Bronchial epithelial cell (primary cell): ENCODE measurements around the gene PPTC7. TPM values are rescaled to one million over a fixed set of nuclear protein-coding genes. Genes with fewer than 3 reads are reported as not detected.

Experiments used
- DNase-seq: peaks from one replicate; pipeline ENCODE4 v3.0.0-alpha.2; 2010; ENCODE audit warnings: low read depth
- FAIRE-seq: peaks from 2 replicates; lab custom pipeline; 2011; peaks lifted over from hg19 to GRCh38; lab: Jason Lieb, UNC
- H3K27me3 ChIP-seq: 2 replicates; pipeline ENCODE4 v1.5.1; 2011; ENCODE audit warnings: low read length; ENCODE audit not compliant: control insufficient read depth, insufficient read depth
- H3K36me3 ChIP-seq: 2 replicates; pipeline ENCODE4 v1.5.1; 2011; ENCODE audit warnings: low read length; ENCODE audit not compliant: control insufficient read depth, insufficient read depth
- H3K4me3 ChIP-seq: 2 replicates; pipeline ENCODE4 v1.5.1; 2011; ENCODE audit warnings: mild to moderate bottlenecking, low read depth, low read length, control low read depth
- total RNA-seq: library from RNA; depleted of rRNA; stranded (reverse); fragments of >200 nt; gene quantifications from 2 replicates; pipeline ENCODE4 v1.2.1, GENCODE V29; 2014
- TF ChIP-seq, protein P1 (sequence below): IDR thresholded peaks from 2 replicates; pipeline ENCODE4 v1.5.1; 2011; ENCODE audit warnings: mild to moderate bottlenecking, moderate library complexity, low read length, control low read depth, inconsistent platforms; ENCODE audit not compliant: insufficient read depth, severe bottlenecking

Gene PPTC7
- total RNA-seq, 1 donor from 2014 or later = 10.8 TPM

DNA sequence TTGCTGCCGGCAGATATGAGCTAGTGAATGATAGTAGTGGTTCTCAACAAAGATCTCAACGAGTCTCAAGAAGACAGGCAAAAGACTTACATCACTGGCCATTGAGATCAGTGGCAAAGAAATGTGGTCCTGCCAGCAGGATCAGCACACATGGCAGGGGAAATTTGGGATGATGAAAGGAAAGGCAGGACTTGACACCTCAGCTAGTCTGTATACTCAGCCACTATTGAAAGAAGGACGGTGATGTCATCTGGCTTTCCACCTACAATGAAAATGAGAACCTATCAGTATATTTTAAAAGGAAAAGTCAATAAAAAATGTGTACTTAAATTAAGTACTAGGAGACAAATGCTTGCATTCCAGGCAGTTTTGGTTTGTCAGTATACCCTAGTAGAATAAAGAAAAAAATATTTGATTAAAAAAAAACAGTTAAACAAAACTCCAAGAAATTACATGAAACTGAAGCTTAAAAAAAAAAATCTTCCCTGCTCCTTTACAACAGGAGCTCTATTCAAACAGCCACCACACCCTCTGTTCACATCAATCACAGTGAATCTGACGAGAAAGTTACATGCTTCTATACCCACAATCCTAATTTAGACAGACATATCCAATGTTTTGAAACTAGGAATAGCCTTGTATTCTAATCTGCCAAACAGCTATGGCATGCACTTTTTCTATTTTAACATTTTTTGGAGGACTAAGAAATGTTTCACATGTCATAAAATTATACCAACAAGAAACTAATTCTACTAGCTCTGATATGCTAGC, 46.1 kb downstream of the PPTC7 start:
- no peaks in the 10 kb centered on the region for H3K27me3 ChIP-seq
- peaks cover 7% of the 10 kb centered on the region for H3K36me3 ChIP-seq
- peak; percentile 79 for FAIRE-seq
- H3K4me3 ChIP-seq = no peak overlapping the region
- TF ChIP-seq, protein P1, sequence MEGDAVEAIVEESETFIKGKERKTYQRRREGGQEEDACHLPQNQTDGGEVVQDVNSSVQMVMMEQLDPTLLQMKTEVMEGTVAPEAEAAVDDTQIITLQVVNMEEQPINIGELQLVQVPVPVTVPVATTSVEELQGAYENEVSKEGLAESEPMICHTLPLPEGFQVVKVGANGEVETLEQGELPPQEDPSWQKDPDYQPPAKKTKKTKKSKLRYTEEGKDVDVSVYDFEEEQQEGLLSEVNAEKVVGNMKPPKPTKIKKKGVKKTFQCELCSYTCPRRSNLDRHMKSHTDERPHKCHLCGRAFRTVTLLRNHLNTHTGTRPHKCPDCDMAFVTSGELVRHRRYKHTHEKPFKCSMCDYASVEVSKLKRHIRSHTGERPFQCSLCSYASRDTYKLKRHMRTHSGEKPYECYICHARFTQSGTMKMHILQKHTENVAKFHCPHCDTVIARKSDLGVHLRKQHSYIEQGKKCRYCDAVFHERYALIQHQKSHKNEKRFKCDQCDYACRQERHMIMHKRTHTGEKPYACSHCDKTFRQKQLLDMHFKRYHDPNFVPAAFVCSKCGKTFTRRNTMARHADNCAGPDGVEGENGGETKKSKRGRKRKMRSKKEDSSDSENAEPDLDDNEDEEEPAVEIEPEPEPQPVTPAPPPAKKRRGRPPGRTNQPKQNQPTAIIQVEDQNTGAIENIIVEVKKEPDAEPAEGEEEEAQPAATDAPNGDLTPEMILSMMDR = no peak
- peak; percentile 77 for DNase-seq

GRCh38 chr12:110534811-110535210, 48.3 kb downstream of the PPTC7 start:
- no peak for FAIRE-seq
- TF ChIP-seq, protein P1 = no peak
- peaks cover 9% of the 10 kb centered on the region for H3K36me3 ChIP-seq

GRCh38 chr12:110533607-110534006, 49.5 kb downstream of the PPTC7 start:
- Histone ChIP-seq H3K27me3 (no peaks in the 10 kb centered on the region), H3K4me3 (no peak overlapping the region), H3K36me3 (peaks cover 9% of the 10 kb centered on the region)
- TF ChIP-seq, protein P1 = no peak
- DNase-seq (peak; percentile 68), FAIRE-seq (no peak)

More at GRCh38 chr12:110534811-110535210, 48.3 kb downstream of the PPTC7 start:
- DNase-seq = no peak
- Histone ChIP-seq H3K27me3 (no peaks in the 10 kb centered on the region), H3K4me3 (no peak overlapping the region)

DNA sequence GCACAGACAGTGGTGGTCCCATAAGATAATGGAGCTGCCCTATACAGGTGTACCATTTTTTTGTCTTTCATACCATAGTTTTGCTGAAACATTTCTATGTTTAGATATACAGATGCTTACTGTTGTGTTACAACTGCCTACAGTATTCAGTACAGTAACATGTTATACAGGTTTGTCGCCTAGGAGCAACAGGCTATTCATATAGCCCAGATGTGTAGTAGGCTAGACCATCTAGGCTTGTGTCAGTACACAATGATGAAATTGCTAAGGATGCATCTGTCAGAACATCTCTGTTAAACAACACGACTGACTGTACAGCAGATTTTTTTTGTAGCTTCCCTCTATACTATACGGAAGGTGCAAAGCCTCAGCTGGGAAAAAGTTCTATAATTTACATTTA, 50.5 kb downstream of the PPTC7 start:
- DNase-seq (no peak), FAIRE-seq (no peak)
- H3K27me3 ChIP-seq = no peaks in the 10 kb centered on the region
- TF ChIP-seq, protein P1 = no peak
- no peak overlapping the region for H3K4me3 ChIP-seq
- H3K36me3 ChIP-seq = peaks cover 6% of the 10 kb centered on the region

DNA sequence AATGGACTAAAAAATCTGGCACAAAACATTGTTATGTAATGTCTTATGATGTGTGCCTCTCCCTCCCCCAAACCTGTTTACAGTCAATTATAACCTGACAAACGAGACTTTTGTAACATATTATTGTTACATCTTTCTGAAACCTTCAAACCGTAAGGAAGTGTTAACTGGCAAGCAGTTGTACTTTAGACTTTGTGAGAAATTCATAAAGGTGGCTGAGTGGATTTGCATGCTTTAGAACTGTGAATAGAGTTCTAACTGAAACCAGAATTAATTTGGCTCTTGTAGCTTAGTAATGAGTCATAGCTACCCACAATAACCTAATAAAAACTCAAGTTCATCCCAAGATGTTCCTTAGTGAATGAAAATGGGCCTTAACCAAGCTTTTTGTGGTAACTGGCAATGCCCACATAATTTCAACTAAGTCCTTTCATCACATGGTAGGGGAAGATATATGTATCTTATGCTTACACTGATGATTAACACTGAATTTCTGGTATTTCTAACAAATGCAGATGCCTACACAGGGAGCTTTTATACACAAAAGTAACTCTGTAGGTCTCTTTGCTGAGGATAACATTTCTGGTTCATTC, 51.3 kb downstream of the PPTC7 start:
- Histone ChIP-seq H3K36me3 (peaks cover 6% of the 10 kb centered on the region), H3K27me3 (no peaks in the 10 kb centered on the region), H3K4me3 (no peak overlapping the region)
- TF ChIP-seq, protein P1 = no peak
- FAIRE-seq (no peak), DNase-seq (peak; percentile 18)
